Ovary (tissue), 9 donors: Measurements from ENCODE around the gene OIT3. TPM values are rescaled to one million over a fixed set of nuclear protein-coding genes. Genes with fewer than 3 reads are reported as not detected.

Experiments
- DNase-seq, 5 donors: peaks; one replicate each; pipeline ENCODE4 v3.0.0-alpha.2; 2019 to 2020
- H3K27ac ChIP-seq, 2 donors: fragments of 200-600 bp; one replicate each; pipeline versions ENCODE4 v1.5.1 to v1.8.0; 2019 to 2022
- H3K27me3 ChIP-seq: fragments of 200-600 bp; one replicate; pipeline ENCODE4 v1.8.0; 2022
- H3K36me3 ChIP-seq: fragments of 200-600 bp; sonication (generic); one replicate; pipeline ENCODE4 v1.5.1; 2019
- H3K4me1 ChIP-seq: one replicate; pipeline ENCODE4 v1.8.1; 2013; ENCODE audit warnings: mild to moderate bottlenecking, moderate library complexity; ENCODE audit not compliant: insufficient read depth
- H3K4me3 ChIP-seq: fragments of 200-600 bp; sonication (generic); one replicate; pipeline ENCODE4 v1.5.1; 2017
- H3K9me3 ChIP-seq, 2 donors: fragments of 200-600 bp in 1 of 2; sonication (generic) in 1 of 2; one replicate each; pipeline versions ENCODE4 v1.5.1 to v1.8.1; 2013 to 2019; ENCODE audit warnings: mild to moderate bottlenecking in 1 of 2, moderate library complexity in 1 of 2
- EP300 ChIP-seq: sonication (generic); formaldehyde crosslinking; IDR thresholded peaks from one replicate; pipeline ENCODE4 v1.6.1; 2017; ENCODE audit warnings: antibody characterized with exemption
- POLR2A ChIP-seq: fragments of 450-650 bp; IDR thresholded peaks from one replicate; pipeline ENCODE4 v1.6.1; 2017; ENCODE audit warnings: antibody characterized with exemption, mild to moderate bottlenecking, moderate library complexity
- WGBS, 3 donors: extraction: QIAGEN DNeasy Blood & Tissue Kit in 1 of 3; methylation state at CpG; one replicate each; pipeline versions ENCODE4 v1.1.5 to v1.1.7; 2013 to 2017; 5-methylcytosine and 5-hydroxymethylcytosine counted together
- intact Hi-C, 4 donors: fragments of 100-400 bp; cut with DNase I; formaldehyde crosslinking; loops; one replicate each; pipeline versions ENCODE4 v1.11.0 to v1.15.1; 2022 to 2023
- polyA plus RNA-seq, 2 donors: library from polyadenylated mRNA; stranded (reverse); fragments of 200-250 nt in 1 of 2; fragments of 350-450 nt in 1 of 2; fragmentation: Illumina TruSeq in 1 of 2; extraction: RNeasy Lipid Tissue Mini Kit (QIAGEN cat#74804) in 1 of 2; gene quantifications; one replicate each; pipeline ENCODE4 v1.2.3, GENCODE V29; 2013 to 2014
- total RNA-seq, 7 donors: library from RNA; depleted of rRNA in 2 of 7; stranded (reverse); fragments of >200 nt in 2 of 7; fragmentation: NEBNext Ultra II Directional in 3 of 7; extraction: Animal tissue kit (Norgen Biotek cat#: 25700) in 3 of 7; gene quantifications; one replicate each; pipeline versions ENCODE4 v1.1.0 to v1.2.4, GENCODE V29; 2016 to 2023
- TF ChIP-seq, protein P1 (sequence below), 3 donors: fragments of 450-650 bp in 2 of 3; fragments of 200-600 bp in 1 of 3; IDR thresholded peaks; one replicate each; pipeline versions ENCODE4 v1.5.1 to v1.8.0; 2016 to 2022; ENCODE audit warnings: antibody characterized with exemption in 3 of 3, mild to moderate bottlenecking in 1 of 3
- donor health status: DM: no; HTN: no; CAD: no; lungs with moderate emphysema.
- donor health status: DM: no; HTN: no; CAD: no.
- donor health status: Bipolar disorder and iron deficiency.
- donor health status: DM: yes; HTN: yes; CAD: no.
- donor health status: DM: no; HTN: no; CAD: no.
- donor health status: DM: yes; HTN: yes; CAD: no.

The OIT3 gene
- total and polyA plus RNA-seq, 9 donors, result 0.10 to 5.2 (median 0.28) TPM; not detected in 5

DNA sequence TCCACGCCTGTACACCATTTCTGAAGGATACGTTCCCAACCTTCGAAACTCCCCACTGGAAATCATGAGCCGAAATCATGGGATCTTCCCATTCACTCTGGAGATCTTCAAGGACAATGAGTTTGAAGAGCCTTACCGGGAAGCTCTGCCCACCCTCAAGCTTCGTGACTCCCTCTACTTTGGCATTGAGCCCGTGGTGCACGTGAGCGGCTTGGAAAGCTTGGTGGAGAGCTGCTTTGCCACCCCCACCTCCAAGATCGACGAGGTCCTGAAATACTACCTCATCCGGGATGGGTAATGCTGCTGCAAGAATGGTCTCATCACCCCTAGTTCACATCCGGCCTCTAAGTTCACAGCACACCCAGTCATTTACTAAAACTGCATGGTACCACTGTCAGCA lies 30.8 kb downstream of the OIT3 start:
- no peaks in the 10 kb centered on the region for H3K4me1 ChIP-seq
- H3K27ac ChIP-seq, result no peak overlapping the region
- DNase-seq, result no peak
- intact Hi-C loops, result no loop called here
- H3K27me3 ChIP-seq, result no peaks in the 10 kb centered on the region
- H3K36me3 ChIP-seq, result no peaks in the 10 kb centered on the region
- H3K4me3 ChIP-seq, result no peak overlapping the region
- H3K9me3 ChIP-seq, result no peaks in the 10 kb centered on the region
- 91 to 94% (median 94%) methylated on average over 13 of the region's 13 CpGs for WGBS, 3 donors
- TF ChIP-seq, protein P1, sequence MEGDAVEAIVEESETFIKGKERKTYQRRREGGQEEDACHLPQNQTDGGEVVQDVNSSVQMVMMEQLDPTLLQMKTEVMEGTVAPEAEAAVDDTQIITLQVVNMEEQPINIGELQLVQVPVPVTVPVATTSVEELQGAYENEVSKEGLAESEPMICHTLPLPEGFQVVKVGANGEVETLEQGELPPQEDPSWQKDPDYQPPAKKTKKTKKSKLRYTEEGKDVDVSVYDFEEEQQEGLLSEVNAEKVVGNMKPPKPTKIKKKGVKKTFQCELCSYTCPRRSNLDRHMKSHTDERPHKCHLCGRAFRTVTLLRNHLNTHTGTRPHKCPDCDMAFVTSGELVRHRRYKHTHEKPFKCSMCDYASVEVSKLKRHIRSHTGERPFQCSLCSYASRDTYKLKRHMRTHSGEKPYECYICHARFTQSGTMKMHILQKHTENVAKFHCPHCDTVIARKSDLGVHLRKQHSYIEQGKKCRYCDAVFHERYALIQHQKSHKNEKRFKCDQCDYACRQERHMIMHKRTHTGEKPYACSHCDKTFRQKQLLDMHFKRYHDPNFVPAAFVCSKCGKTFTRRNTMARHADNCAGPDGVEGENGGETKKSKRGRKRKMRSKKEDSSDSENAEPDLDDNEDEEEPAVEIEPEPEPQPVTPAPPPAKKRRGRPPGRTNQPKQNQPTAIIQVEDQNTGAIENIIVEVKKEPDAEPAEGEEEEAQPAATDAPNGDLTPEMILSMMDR (IDR thresholded peaks at IDR 0.05), result no peak

DNA sequence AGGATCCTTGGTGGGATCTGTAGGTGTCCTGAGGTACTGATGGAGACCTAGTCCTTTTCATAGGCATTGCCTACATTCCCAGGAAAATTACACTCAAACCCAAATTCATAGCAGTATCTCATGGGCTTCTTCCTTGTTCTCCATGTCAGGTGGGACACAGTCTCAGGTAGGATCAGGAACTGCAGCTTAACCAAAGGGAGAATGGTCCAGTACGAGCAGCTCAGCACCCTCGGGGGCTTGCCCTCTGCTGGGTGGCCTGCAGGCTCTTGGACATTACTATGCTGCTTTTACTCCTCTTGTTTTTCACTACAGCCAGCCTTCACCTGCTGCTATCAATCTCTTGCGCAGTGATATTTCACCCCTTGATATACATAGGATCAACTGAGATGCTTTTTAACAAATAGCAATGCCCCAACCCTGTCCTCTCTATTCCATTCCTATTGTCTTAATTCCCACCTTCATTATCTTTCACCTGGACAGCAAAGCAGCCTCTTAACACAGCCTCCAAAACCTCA lies 32.5 kb downstream of the OIT3 start:
- no peak overlapping the region for H3K4me3 ChIP-seq
- no peak overlapping the region for H3K27ac ChIP-seq
- DNase-seq, result no peak
- 91 to 97% (median 93%) methylated on average over 3 of the region's 3 CpGs for WGBS, 3 donors
- no peaks in the 10 kb centered on the region for H3K27me3 ChIP-seq
- no peaks in the 10 kb centered on the region for H3K4me1 ChIP-seq
- H3K36me3 ChIP-seq, result no peaks in the 10 kb centered on the region
- no peaks in the 10 kb centered on the region for H3K9me3 ChIP-seq
- intact Hi-C loops, result no loop called here
- TF ChIP-seq EP300 (no peak), POLR2A (no peak)
- TF ChIP-seq, protein P1 (IDR thresholded peaks at IDR 0.05), result no peak

DNA sequence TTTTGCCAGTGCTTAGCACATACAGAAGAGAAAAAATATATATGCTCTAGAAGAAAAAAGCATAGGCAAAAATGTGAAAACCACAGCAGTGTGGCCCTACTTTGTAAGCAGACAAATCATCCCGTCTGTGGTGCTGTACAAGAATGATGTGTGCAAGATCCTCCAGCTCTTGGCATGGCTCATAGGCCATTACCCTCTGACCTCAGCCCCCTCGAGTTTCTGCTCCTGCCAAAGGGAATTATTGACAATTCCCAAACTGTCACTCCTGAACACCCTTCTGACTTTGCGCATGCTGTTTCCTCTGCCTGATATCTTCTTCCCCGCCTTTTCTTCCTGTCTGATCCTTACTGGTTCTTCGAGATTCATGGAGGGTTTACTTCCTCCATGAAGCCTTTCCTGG lies 33.9 kb downstream of the OIT3 start:
- no peaks in the 10 kb centered on the region for H3K4me1 ChIP-seq
- DNase-seq, result no peak
- no peak for TF ChIP-seq POLR2A
- TF ChIP-seq, protein P1 (IDR thresholded peaks at IDR 0.05), result no peak
- no peak for TF ChIP-seq EP300
- no peaks in the 10 kb centered on the region for H3K9me3 ChIP-seq
- H3K36me3 ChIP-seq, result no peaks in the 10 kb centered on the region
- H3K4me3 ChIP-seq, result no peak overlapping the region
- no peaks in the 10 kb centered on the region for H3K27me3 ChIP-seq
- WGBS, 3 donors, result 78 to 79% (median 79%) methylated on average over 5 of the region's 5 CpGs
- H3K27ac ChIP-seq, result no peak overlapping the region
- intact Hi-C loops, result no loop called here

DNA sequence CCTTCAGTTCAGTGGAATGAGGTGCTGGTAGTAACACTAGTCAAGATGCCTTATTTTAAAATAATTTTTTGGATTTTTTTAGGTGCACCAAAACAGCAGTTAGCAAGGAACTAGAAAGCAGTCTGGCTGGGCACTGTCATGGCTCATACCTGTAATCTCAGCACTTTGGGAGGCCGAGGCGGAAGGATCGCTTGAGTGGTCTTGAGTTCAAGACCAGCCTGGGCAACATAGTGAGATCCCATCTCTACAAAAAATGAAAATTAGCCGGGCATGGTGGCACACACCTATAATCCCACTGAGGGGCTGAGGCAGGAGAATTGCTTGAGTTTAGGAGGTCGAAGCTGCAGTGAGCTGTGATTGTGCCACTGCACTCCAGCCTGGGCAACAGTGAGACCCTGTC lies 35.3 kb downstream of the OIT3 start:
- 93 to 98% (median 97%) methylated on average over 5 of the region's 5 CpGs for WGBS, 3 donors
- DNase-seq, result no peak
- intact Hi-C loops, result no loop called here
- Histone ChIP-seq H3K9me3 (no peaks in the 10 kb centered on the region), H3K27me3 (no peaks in the 10 kb centered on the region), H3K4me3 (no peak overlapping the region), H3K27ac (no peak overlapping the region), H3K36me3 (no peaks in the 10 kb centered on the region), H3K4me1 (no peaks in the 10 kb centered on the region)
- TF ChIP-seq POLR2A (no peak), EP300 (no peak)
- TF ChIP-seq, protein P1 (IDR thresholded peaks at IDR 0.05), result no peak

DNA sequence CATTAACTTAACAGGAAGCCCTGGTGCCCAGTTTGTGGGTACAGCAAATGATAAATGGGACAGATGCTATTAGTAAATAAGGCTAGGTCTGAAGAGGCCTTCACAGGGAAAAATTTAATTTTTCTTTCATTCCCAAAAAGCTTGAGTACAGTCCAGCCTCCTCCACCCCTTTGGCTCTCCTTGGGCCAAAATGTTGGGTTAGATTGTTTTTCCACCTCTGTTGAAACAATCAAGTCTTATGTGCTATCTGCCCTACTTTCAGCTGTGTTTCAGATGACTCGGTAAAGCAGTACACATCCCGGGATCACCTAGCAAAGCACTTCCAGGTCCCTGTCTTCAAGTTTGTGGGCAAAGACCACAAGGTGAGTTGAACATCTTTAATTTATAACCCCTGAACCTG lies 36.7 kb downstream of the OIT3 start:
- intact Hi-C loops, result no loop called here
- Histone ChIP-seq H3K27me3 (no peaks in the 10 kb centered on the region), H3K9me3 (no peaks in the 10 kb centered on the region), H3K27ac (no peak overlapping the region), H3K4me3 (no peak overlapping the region), H3K4me1 (no peaks in the 10 kb centered on the region), H3K36me3 (no peaks in the 10 kb centered on the region)
- DNase-seq, result no peak
- TF ChIP-seq EP300, result no peak
- TF ChIP-seq, protein P1 (IDR thresholded peaks at IDR 0.05), result no peak
- TF ChIP-seq POLR2A, result no peak
- WGBS, 3 donors, result 61 to 77% (median 64%) methylated on average over 2 of the region's 2 CpGs
